CD14-positive monocyte (primary cell): ENCODE results near the gene SPEF2. TPM values are rescaled to one million over a fixed set of nuclear protein-coding genes. Genes with fewer than 3 reads are reported as not detected.
A peak's percentile ranks its signal among the peaks of the same experiment; 100 is the strongest.

Experiments used
- DNase-seq, 3 donors: peaks; one replicate each; pipeline ENCODE4 v3.0.0-alpha.2; 2011 to 2022
- H2AFZ ChIP-seq: 2 replicates; pipeline ENCODE4 v1.6.0; 2012; ENCODE audit warnings: mild to moderate bottlenecking, low read depth, low read length, inconsistent platforms; ENCODE audit not compliant: insufficient read depth, poor library complexity, severe bottlenecking
- H3K27ac ChIP-seq, 2 donors: 1 replicate in 1 of 2; 2 replicates in 1 of 2; pipeline ENCODE4 v1.5.1; 2012 to 2013; ENCODE audit warnings: low read length in 2 of 2, control low read depth in 1 of 2, inconsistent platforms in 1 of 2, low read depth in 1 of 2, mild to moderate bottlenecking in 1 of 2
- H3K27me3 ChIP-seq, 2 donors: one replicate each; pipeline versions ENCODE4 v1.6.0 to v1.6.1; 2011 to 2013; ENCODE audit warnings: low read length in 2 of 2; ENCODE audit not compliant: control insufficient read depth in 2 of 2, insufficient read depth in 2 of 2
- H3K36me3 ChIP-seq, 2 donors: replicated peaks in 1 of 2; 1 replicate in 1 of 2; 2 replicates in 1 of 2; pipeline versions ENCODE4 v1.5.1 to v1.6.1; 2012 to 2013; ENCODE audit warnings: low read length in 2 of 2, control low read depth in 1 of 2, inconsistent platforms in 1 of 2, mild to moderate bottlenecking in 1 of 2; ENCODE audit not compliant: insufficient read depth in 2 of 2, control insufficient read depth in 1 of 2
- H3K4me1 ChIP-seq, 2 donors: 1 replicate in 1 of 2; 2 replicates in 1 of 2; pipeline versions ENCODE4 v1.5.1 to v1.6.1; 2012 to 2013; ENCODE audit warnings: low read length in 2 of 2, control low read depth in 1 of 2, inconsistent platforms in 1 of 2, mild to moderate bottlenecking in 1 of 2, moderate library complexity in 1 of 2; ENCODE audit not compliant: insufficient read depth in 2 of 2, control insufficient read depth in 1 of 2
- H3K4me2 ChIP-seq: replicated peaks from 2 replicates; pipeline ENCODE3; 2012; ENCODE audit warnings: low read length, moderate library complexity, mild to moderate bottlenecking; ENCODE audit not compliant: poor library complexity, severe bottlenecking; ENCODE audit errors: extremely low read depth
- H3K4me3 ChIP-seq, 3 experiments: fragments of 200-600 bp in 1 of 3; sonication (generic) in 1 of 3; replicated peaks in 1 of 3; 1 replicate in 2 of 3; 2 replicates in 1 of 3; pipeline ENCODE4 v1.5.1; 2011 to 2013; ENCODE audit warnings: low read length in 3 of 3, mild to moderate bottlenecking in 3 of 3, control low read depth in 2 of 3, low read depth in 2 of 3, inconsistent platforms in 1 of 3, moderate library complexity in 1 of 3
- H3K79me2 ChIP-seq: 2 replicates; pipeline ENCODE4 v1.6.0; 2012; ENCODE audit warnings: mild to moderate bottlenecking, control low read depth, inconsistent platforms, low read length, moderate library complexity; ENCODE audit not compliant: insufficient read depth
- H3K9ac ChIP-seq: 2 replicates; pipeline ENCODE4 v1.6.0; 2017; ENCODE audit warnings: low read length, mild to moderate bottlenecking; ENCODE audit not compliant: insufficient read depth, poor library complexity, severe bottlenecking
- H3K9me3 ChIP-seq, 2 donors: replicated peaks in 1 of 2; 1 replicate in 1 of 2; 2 replicates in 1 of 2; pipeline versions ENCODE4 v1.5.1 to v1.6.1; 2012 to 2013; ENCODE audit warnings: low read length in 2 of 2, control low read depth in 1 of 2; ENCODE audit not compliant: control insufficient read depth in 1 of 2, insufficient read depth in 1 of 2
- H4K20me1 ChIP-seq: 2 replicates; pipeline ENCODE4 v1.6.0; 2012; ENCODE audit warnings: mild to moderate bottlenecking, low read length, control low read depth, moderate library complexity; ENCODE audit not compliant: insufficient read depth
- H3K27ac Mint-ChIP-seq, 7 donors: one replicate each; pipeline ENCODE4 v1.8.0; 2020; ENCODE audit warnings: mild to moderate bottlenecking in 7 of 7, mixed read lengths in 7 of 7, moderate library complexity in 6 of 7, inconsistent platforms in 2 of 7
- H3K27me3 Mint-ChIP-seq, 3 donors: one replicate each; pipeline ENCODE4 v1.8.0; 2021 to 2022; ENCODE audit warnings: low read depth in 3 of 3, mild to moderate bottlenecking in 3 of 3, mixed read lengths in 3 of 3, moderate library complexity in 3 of 3, inconsistent platforms in 1 of 3
- H3K36me3 Mint-ChIP-seq, 2 donors: one replicate each; pipeline ENCODE4 v1.8.0; 2020; ENCODE audit warnings: mixed read lengths in 2 of 2, inconsistent platforms in 1 of 2, mild to moderate bottlenecking in 1 of 2
- H3K4me1 Mint-ChIP-seq: one replicate; pipeline ENCODE4 v1.8.0; 2020; ENCODE audit warnings: mild to moderate bottlenecking, mixed read lengths
- H3K4me3 Mint-ChIP-seq, 2 donors: one replicate each; pipeline ENCODE4 v1.8.0; 2020; ENCODE audit warnings: mild to moderate bottlenecking in 2 of 2, mixed read lengths in 2 of 2, moderate library complexity in 1 of 2
- H3K9me3 Mint-ChIP-seq, 7 donors: one replicate each; pipeline ENCODE4 v1.8.0; 2020 to 2022; ENCODE audit warnings: mixed read lengths in 7 of 7, mild to moderate bottlenecking in 6 of 7, moderate library complexity in 6 of 7, inconsistent platforms in 2 of 7
- CTCF ChIP-seq: fragments of 200-600 bp; IDR thresholded peaks from one replicate; pipeline ENCODE4 v1.8.0; 2022; ENCODE audit warnings: antibody characterized with exemption, mild to moderate bottlenecking
- WGBS: methylation state at CpG from one replicate; pipeline ENCODE4 v1.1.5; 2013; ENCODE audit warnings: missing lambda C conversion rate; ENCODE audit not compliant: insufficient coverage; 5-methylcytosine and 5-hydroxymethylcytosine counted together
- intact Hi-C, 2 donors: fragments of 100-400 bp; cut with micrococcal nuclease; formaldehyde crosslinking; loops; one replicate each; pipeline versions ENCODE4 v1.15.0 to v1.15.1; 2023
- polyA plus RNA-seq, 3 donors: library from polyadenylated mRNA; depleted of rRNA in 1 of 3; unstranded in 2 of 3; stranded (reverse) in 1 of 3; fragments of 300-500 nt in 2 of 3; fragments of >200 nt in 1 of 3; fragmentation: Illumina TruSeq in 2 of 3; gene quantifications; 1 replicate in 2 of 3; 2 replicates in 1 of 3; pipeline ENCODE4 v1.2.3, GENCODE V29; 2012 to 2021

Gene SPEF2
- polyA plus RNA-seq, 3 donors: 0.46 to 0.96 (median 0.48) TPM

- H4K20me1 ChIP-seq: no peaks in the 10 kb centered on the region
- H3K9ac ChIP-seq: no peak overlapping the region
- H3K4me3 ChIP-seq: no peak overlapping the region
- Mint-ChIP-seq H3K27ac (peak overlapping the region in 1 of 7 donors; percentile 54), H3K4me3 (no peak overlapping the region), H3K36me3 (peaks cover 3 to 18% of the 10 kb centered on the region in 2 donors), H3K27me3 (no peaks in the 10 kb centered on the region), H3K9me3 (peaks cover 0 to 2% (median 0%) of the 10 kb centered on the region in 7 donors), H3K4me1 (no peaks in the 10 kb centered on the region)
- no peaks in the 10 kb centered on the region for H3K9me3 ChIP-seq
- no peak for DNase-seq
- H3K27ac ChIP-seq: no peak overlapping the region
- no peak overlapping the region for H2AFZ ChIP-seq
- peaks cover 0 to 3% of the 10 kb centered on the region in 2 donors for H3K36me3 ChIP-seq
- no CpG with 5 or more reads among the region's 12 CpGs for WGBS
- H3K4me1 ChIP-seq: no peaks in the 10 kb centered on the region
- H3K27me3 ChIP-seq: no peaks in the 10 kb centered on the region
- H3K79me2 ChIP-seq: no peaks in the 10 kb centered on the region
- no peak overlapping the region for H3K4me2 ChIP-seq
- intact Hi-C loops: no loop called here
- TF ChIP-seq CTCF: no peak
Observed at GRCh38 chr5:35675392-35675791, 57.7 kb downstream of the SPEF2 start.

- no peak for TF ChIP-seq CTCF
- Histone ChIP-seq H4K20me1 (no peaks in the 10 kb centered on the region), H3K4me1 (no peaks in the 10 kb centered on the region), H3K36me3 (no peaks in the 10 kb centered on the region), H3K27ac (no peak overlapping the region), H3K9me3 (no peaks in the 10 kb centered on the region), H3K27me3 (no peaks in the 10 kb centered on the region), H3K4me3 (no peak overlapping the region), H2AFZ (no peak overlapping the region), H3K79me2 (no peaks in the 10 kb centered on the region), H3K9ac (no peak overlapping the region), H3K4me2 (no peak overlapping the region)
- WGBS: 100% methylated on average over 3 of the region's 5 CpGs
- Mint-ChIP-seq H3K36me3 (peaks cover 6 to 18% of the 10 kb centered on the region in 2 donors), H3K4me3 (no peak overlapping the region), H3K4me1 (no peaks in the 10 kb centered on the region), H3K27me3 (no peaks in the 10 kb centered on the region), H3K9me3 (peaks cover 0 to 2% (median 0%) of the 10 kb centered on the region in 7 donors), H3K27ac (no peak overlapping the region)
- no peak for DNase-seq
- intact Hi-C loops: no loop called here
Observed at GRCh38 chr5:35677878-35678277, 60.2 kb downstream of the SPEF2 start.
